Measurements from ENCODE around the gene MYO18A. TPM values are rescaled to one million over a fixed set of nuclear protein-coding genes. Genes with fewer than 3 reads are reported as not detected.
A peak's percentile ranks its signal among the peaks of the same experiment; 100 is the strongest.

MYO18A gene
- total and polyA plus RNA-seq, 2 experiments from 2014 or later: 16.0 to 30.5 TPM

DNA sequence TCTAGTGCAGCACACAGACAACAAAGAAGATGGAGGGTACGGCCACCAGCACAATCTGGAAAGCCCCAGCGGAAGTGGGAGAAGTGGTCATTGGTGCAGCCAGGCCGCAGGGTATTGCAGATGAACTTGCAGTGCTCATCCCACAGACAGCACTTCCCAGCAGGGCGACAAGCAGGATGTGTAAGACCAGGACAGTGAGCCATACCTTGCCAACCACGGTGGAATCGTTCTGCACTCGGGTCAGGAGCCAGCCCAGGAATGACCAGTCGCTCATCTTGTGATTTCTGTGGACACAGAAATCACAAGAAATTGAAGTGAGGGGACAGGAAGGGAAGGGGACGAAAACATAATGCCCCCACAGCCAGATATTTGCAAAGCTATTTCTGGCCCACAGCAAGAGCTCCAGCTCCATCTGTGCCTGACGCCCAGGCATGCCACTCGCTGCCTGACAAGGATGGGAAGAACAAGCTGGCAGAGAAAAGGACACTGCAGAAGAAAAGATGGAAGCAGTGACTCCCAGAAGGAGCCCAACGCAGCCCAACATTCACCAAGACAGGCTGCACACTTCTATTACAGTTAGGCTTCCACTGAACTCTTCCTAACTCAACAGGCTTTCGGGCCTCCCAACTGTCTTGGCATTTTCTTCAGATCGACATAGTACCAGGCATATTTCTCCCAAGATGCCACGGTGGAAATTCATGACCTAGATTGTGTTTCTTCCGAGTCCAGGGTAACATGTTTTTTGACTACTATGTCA, 17.5 kb upstream of the MYO18A start:
- Histone ChIP-seq H2AFZ (no peak overlapping the region), H3K4me3 (no peak overlapping the region), H3K27ac (no peak overlapping the region), H3K79me2 (ENCODE audit: insufficient read depth) (no peaks in the 10 kb centered on the region), H3K9me3 (ENCODE audit: low read depth) (no peaks in the 10 kb centered on the region), H3K9ac (no peak overlapping the region), H3K9me2 (ENCODE audit: insufficient read depth) (no peaks in the 10 kb centered on the region), H3K4me1 (ENCODE audit: insufficient read depth) (no peaks in the 10 kb centered on the region), H3F3A (ENCODE audit: insufficient read depth) (no peaks in the 10 kb centered on the region), H3K27me3 (replicated peaks; ENCODE audit: insufficient read depth) (no peaks in the 10 kb centered on the region), H3K4me2 (ENCODE audit: unreplicated experiment) (no peak overlapping the region), H3K36me3 (ENCODE audit: low read depth) (no peaks in the 10 kb centered on the region), H4K20me1 (ENCODE audit: insufficient read depth) (no peaks in the 10 kb centered on the region)
- 88 to 91% methylated on average over 16 of the region's 16 CpGs for WGBS, 2 experiments (ENCODE audit: low coverage in 1 of 2, low lambda C conversion rate in 2 of 2, missing lambda C conversion rate in 2 of 2)
- in situ Hi-C loops (cut with MboI): no loop called here
- no peak for TF ChIP-seq EZH2 (IDR thresholded peaks at IDR 0.05; ENCODE audit: insufficient read depth, poor library complexity, severe bottlenecking)
- TF ChIP-seq EZH2phosphoT487 (IDR thresholded peaks at IDR 0.05; ENCODE audit: insufficient read depth, low read depth): no peak
- no peak for DNase-seq

DNA sequence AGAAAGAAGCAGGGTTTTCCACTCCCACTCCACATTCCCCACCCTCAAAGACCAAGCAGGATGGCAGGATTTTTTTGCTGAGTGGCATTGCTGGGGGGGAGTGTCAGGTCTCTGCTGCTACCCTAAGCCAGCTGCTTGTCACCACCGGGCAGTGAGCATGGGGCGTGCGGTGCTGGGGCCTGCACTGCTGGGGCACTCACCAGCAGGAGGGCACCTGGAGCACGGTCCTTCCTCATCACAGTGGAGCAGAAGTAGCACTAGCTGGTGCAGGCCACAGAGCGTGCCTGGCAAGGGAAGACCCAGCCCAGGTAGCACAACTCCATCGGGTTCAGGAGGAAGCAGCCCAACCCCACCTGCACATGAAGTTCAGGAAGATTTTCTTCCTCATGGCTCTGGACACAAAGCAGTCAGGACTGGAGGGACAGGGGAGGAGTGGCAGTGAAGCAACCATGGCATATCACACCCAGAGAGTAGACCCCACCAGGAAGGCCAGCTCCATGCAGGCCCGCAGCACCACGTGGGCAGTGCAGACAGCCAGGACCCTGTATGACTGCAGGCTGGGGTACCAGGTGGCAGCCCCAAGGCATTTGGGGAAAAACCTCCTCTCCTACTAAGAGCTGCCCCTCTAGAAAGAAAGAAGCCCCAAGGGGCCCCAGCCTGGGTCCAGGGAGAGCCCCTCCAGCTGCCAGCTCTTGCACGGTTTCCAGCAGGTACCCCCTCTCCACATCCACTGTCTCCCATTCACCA, 16.7 kb upstream of the MYO18A start:
- Histone ChIP-seq H2AFZ (no peak overlapping the region), H3K4me1 (ENCODE audit: insufficient read depth) (no peaks in the 10 kb centered on the region), H3K9me3 (ENCODE audit: low read depth) (no peaks in the 10 kb centered on the region), H3F3A (ENCODE audit: insufficient read depth) (no peaks in the 10 kb centered on the region), H3K9ac (no peak overlapping the region), H3K4me3 (no peak overlapping the region), H3K79me2 (ENCODE audit: insufficient read depth) (no peaks in the 10 kb centered on the region), H3K36me3 (ENCODE audit: low read depth) (no peaks in the 10 kb centered on the region), H3K27ac (no peak overlapping the region), H4K20me1 (ENCODE audit: insufficient read depth) (no peaks in the 10 kb centered on the region), H3K9me2 (ENCODE audit: insufficient read depth) (no peaks in the 10 kb centered on the region), H3K27me3 (replicated peaks; ENCODE audit: insufficient read depth) (no peaks in the 10 kb centered on the region), H3K4me2 (ENCODE audit: unreplicated experiment) (no peak overlapping the region)
- in situ Hi-C loops (cut with MboI): no loop called here
- no peak for DNase-seq
- TF ChIP-seq EZH2 (IDR thresholded peaks at IDR 0.05; ENCODE audit: insufficient read depth, poor library complexity, severe bottlenecking) (no peak), EZH2phosphoT487 (IDR thresholded peaks at IDR 0.05; ENCODE audit: insufficient read depth, low read depth) (no peak)
- 82 to 84% methylated on average over 8 to 9 of the region's 9 CpGs for WGBS, 2 experiments (ENCODE audit: low coverage in 1 of 2, low lambda C conversion rate in 2 of 2, missing lambda C conversion rate in 2 of 2)

DNA sequence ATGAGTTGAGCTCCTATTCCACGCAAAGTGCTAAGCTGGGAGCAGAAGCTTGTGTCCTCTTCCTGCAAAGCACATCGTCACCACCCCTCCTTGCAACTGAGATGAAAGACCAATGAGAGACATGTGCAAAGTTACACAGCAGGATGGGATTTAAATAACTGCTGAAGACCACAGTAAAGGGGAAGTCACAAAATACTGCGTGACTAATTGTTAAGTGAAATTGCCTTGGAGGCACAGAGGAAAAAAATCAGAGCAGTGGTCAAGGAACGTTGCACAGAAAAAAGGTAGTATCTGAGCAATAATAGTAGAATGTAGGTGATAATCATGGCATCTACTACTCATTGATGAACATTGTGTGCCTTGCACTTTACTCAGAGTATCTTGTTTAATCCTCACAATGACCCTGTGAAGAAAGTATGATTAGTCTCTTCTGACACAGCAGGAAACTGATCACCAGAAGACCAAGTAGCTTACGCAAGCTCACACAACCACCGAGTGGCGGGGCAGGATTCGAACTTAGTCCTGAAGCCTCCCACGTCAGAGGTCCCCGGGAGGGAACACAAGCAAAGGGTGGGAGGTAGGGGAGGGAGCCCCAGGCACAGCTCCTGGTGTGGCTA, 15.4 kb upstream of the MYO18A start:
- no peak overlapping the region for H2AFZ ChIP-seq
- H3F3A ChIP-seq (ENCODE audit: insufficient read depth): no peaks in the 10 kb centered on the region
- peak; percentile 26 for DNase-seq
- H3K9ac ChIP-seq: no peak overlapping the region
- H3K27me3 ChIP-seq (replicated peaks; ENCODE audit: insufficient read depth): no peaks in the 10 kb centered on the region
- H3K27ac ChIP-seq: no peak overlapping the region
- no peak overlapping the region for H3K4me2 ChIP-seq (ENCODE audit: unreplicated experiment)
- no peaks in the 10 kb centered on the region for H3K79me2 ChIP-seq (ENCODE audit: insufficient read depth)
- no peak for TF ChIP-seq EZH2 (IDR thresholded peaks at IDR 0.05; ENCODE audit: insufficient read depth, poor library complexity, severe bottlenecking)
- TF ChIP-seq EZH2phosphoT487 (IDR thresholded peaks at IDR 0.05; ENCODE audit: insufficient read depth, low read depth): no peak
- H4K20me1 ChIP-seq (ENCODE audit: insufficient read depth): no peaks in the 10 kb centered on the region
- H3K9me2 ChIP-seq (ENCODE audit: insufficient read depth): no peaks in the 10 kb centered on the region
- in situ Hi-C loops (cut with MboI): no loop called here
- no peaks in the 10 kb centered on the region for H3K9me3 ChIP-seq (ENCODE audit: low read depth)
- WGBS, 2 experiments (ENCODE audit: low coverage in 1 of 2, low lambda C conversion rate in 2 of 2, missing lambda C conversion rate in 2 of 2): 60 to 69% methylated on average over 10 of the region's 10 CpGs
- H3K4me1 ChIP-seq (ENCODE audit: insufficient read depth): no peaks in the 10 kb centered on the region
- no peaks in the 10 kb centered on the region for H3K36me3 ChIP-seq (ENCODE audit: low read depth)
- no peak overlapping the region for H3K4me3 ChIP-seq

DNA sequence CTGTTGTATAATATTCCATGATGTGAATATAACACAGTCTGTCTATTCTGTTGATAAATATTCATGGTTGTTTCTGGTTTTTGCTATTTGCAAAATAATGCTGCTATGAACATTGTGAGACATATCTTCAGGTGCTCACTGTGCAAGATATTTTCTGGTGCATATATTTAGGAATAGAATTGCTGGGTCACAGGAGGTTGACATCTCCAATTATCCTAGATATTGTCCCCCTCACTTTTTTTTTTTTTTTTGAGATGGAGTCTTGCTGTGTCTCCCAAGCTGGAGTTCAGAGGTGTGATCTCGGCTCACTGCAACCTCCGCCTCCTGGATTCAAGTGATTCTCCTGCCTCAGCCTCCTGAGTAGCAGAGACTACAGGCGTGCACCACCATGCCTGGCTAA, 14.5 kb upstream of the MYO18A start:
- H2AFZ ChIP-seq: no peak overlapping the region
- no peaks in the 10 kb centered on the region for H4K20me1 ChIP-seq (ENCODE audit: insufficient read depth)
- no peaks in the 10 kb centered on the region for H3K4me1 ChIP-seq (ENCODE audit: insufficient read depth)
- no peaks in the 10 kb centered on the region for H3K9me3 ChIP-seq (ENCODE audit: low read depth)
- no peak overlapping the region for H3K4me3 ChIP-seq
- no peak overlapping the region for H3K27ac ChIP-seq
- no peaks in the 10 kb centered on the region for H3K27me3 ChIP-seq (replicated peaks; ENCODE audit: insufficient read depth)
- no peaks in the 10 kb centered on the region for H3F3A ChIP-seq (ENCODE audit: insufficient read depth)
- DNase-seq: no peak
- in situ Hi-C loops (cut with MboI): no loop called here
- no peaks in the 10 kb centered on the region for H3K9me2 ChIP-seq (ENCODE audit: insufficient read depth)
- TF ChIP-seq EZH2 (IDR thresholded peaks at IDR 0.05; ENCODE audit: insufficient read depth, poor library complexity, severe bottlenecking): no peak
- TF ChIP-seq EZH2phosphoT487 (IDR thresholded peaks at IDR 0.05; ENCODE audit: insufficient read depth, low read depth): no peak
- H3K4me2 ChIP-seq (ENCODE audit: unreplicated experiment): no peak overlapping the region
- no peaks in the 10 kb centered on the region for H3K36me3 ChIP-seq (ENCODE audit: low read depth)
- H3K9ac ChIP-seq: no peak overlapping the region
- H3K79me2 ChIP-seq (ENCODE audit: insufficient read depth): no peaks in the 10 kb centered on the region
- 95 to 97% methylated on average over 3 of the region's 3 CpGs for WGBS, 2 experiments (ENCODE audit: low coverage in 1 of 2, low lambda C conversion rate in 2 of 2, missing lambda C conversion rate in 2 of 2)
